Endodermal cell (in vitro differentiated cells): ENCODE data around the gene ACAP2. TPM values are rescaled to one million over a fixed set of nuclear protein-coding genes. Genes with fewer than 3 reads are reported as not detected.

Source experiments
- DNase-seq: peaks from one replicate; pipeline ENCODE4 v3.0.0-alpha.2; 2017
- H3K27ac ChIP-seq: 2 replicates; pipeline ENCODE4 v1.5.1; 2013; ENCODE audit warnings: mild to moderate bottlenecking, low read depth, low read length, moderate library complexity
- H3K27me3 ChIP-seq: 2 replicates; pipeline ENCODE4 v1.6.1; 2013; ENCODE audit warnings: mild to moderate bottlenecking, low read length, moderate library complexity; ENCODE audit not compliant: insufficient read depth, control insufficient read depth, poor library complexity, severe bottlenecking
- H3K36me3 ChIP-seq: 2 replicates; pipeline ENCODE4 v1.7.0; 2013; ENCODE audit warnings: mild to moderate bottlenecking, low read length, moderate library complexity; ENCODE audit not compliant: control insufficient read depth, insufficient read depth
- H3K4me1 ChIP-seq: one replicate; pipeline ENCODE4 v1.7.0; 2013; ENCODE audit warnings: low read length; ENCODE audit not compliant: control insufficient read depth, insufficient read depth
- H3K4me3 ChIP-seq: 2 replicates; pipeline ENCODE4 v1.5.1; 2013; ENCODE audit warnings: mild to moderate bottlenecking, low read length, moderate library complexity
- H3K9ac ChIP-seq: 2 replicates; pipeline ENCODE4 v1.6.1; 2013; ENCODE audit warnings: mild to moderate bottlenecking, low read length, moderate library complexity; ENCODE audit not compliant: poor library complexity, severe bottlenecking; ENCODE audit errors: extremely low read depth
- H3K9me3 ChIP-seq: 2 replicates; pipeline ENCODE4 v1.6.1; 2013; ENCODE audit warnings: mild to moderate bottlenecking, low read length, moderate library complexity; ENCODE audit not compliant: control insufficient read depth
- H3K27ac Mint-ChIP-seq: 2 replicates; pipeline ENCODE4 v1.8.0; 2020; ENCODE audit warnings: mixed read lengths
- H3K27me3 Mint-ChIP-seq: 2 replicates; pipeline ENCODE4 v1.8.0; 2021; ENCODE audit warnings: mild to moderate bottlenecking, mixed read lengths; ENCODE audit not compliant: insufficient read depth
- H3K36me3 Mint-ChIP-seq: 2 replicates; pipeline ENCODE4 v1.8.0; 2020; ENCODE audit warnings: low read depth, mixed read lengths
- H3K4me1 Mint-ChIP-seq: 2 replicates; pipeline ENCODE4 v1.8.0; 2020; ENCODE audit warnings: mixed read lengths
- H3K4me3 Mint-ChIP-seq: 2 replicates; pipeline ENCODE4 v1.8.0; 2020; ENCODE audit warnings: mild to moderate bottlenecking, moderate library complexity, mixed read lengths
- H3K9me3 Mint-ChIP-seq: 2 replicates; pipeline ENCODE4 v1.8.0; 2020; ENCODE audit warnings: mild to moderate bottlenecking, mixed read lengths
- WGBS, 2 experiments: methylation state at CpG; one replicate each; pipeline versions ENCODE4 v1.1.5 to v1.1.7; 2013; ENCODE audit warnings: missing lambda C conversion rate in 2 of 2, mixed read lengths in 1 of 2; ENCODE audit not compliant: insufficient coverage in 1 of 2, insufficient read length in 1 of 2; 5-methylcytosine and 5-hydroxymethylcytosine counted together
- total RNA-seq, 2 donors: library from RNA; stranded (reverse); fragmentation: NEBNext Ultra II Directional in 1 of 2; extraction: Animal tissue kit (Norgen Biotek cat#: 25700) in 1 of 2; gene quantifications; 2 replicates in 1 of 2; 3 replicates in 1 of 2; pipeline ENCODE4 v1.2.1, GENCODE V29; 2021
- TF ChIP-seq, protein P1 (sequence below): fragments of 200-600 bp; sonication (generic); conservative IDR thresholded peaks from 2 replicates; pipeline ENCODE4 v1.5.0; 2021; ENCODE audit warnings: antibody characterized with exemption, mild to moderate bottlenecking

Gene ACAP2
- total RNA-seq, 2 donors from 2014 or later = 61.9 to 70.5 TPM

DNA sequence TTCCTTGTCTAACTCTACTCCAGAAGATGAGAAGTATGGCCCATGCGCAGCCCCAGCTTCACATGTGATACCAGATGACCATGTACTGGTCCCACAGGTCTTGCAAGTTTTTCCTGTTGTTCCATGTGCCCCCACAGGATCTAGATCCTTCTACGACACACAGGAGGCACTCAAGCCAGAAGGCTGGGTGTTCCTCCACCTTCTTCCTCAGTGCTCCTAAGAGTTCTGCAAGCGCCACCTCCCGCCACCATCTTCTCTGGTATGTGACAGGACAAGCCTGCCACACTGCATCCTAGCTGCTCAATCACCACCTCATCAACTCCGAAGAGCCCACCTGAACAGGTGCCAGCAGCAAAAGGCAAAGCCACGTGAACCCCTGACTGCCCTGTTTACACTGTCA lies 214.9 kb downstream of the ACAP2 start:
- H3K4me1 ChIP-seq = no peaks in the 10 kb centered on the region
- peaks cover 19% of the 10 kb centered on the region for H3K36me3 ChIP-seq
- 87 to 100% methylated on average over 4 to 6 of the region's 6 CpGs for WGBS, 2 experiments
- H3K27ac ChIP-seq = no peak overlapping the region
- no peak overlapping the region for H3K27ac Mint-ChIP-seq
- peaks cover 1% of the 10 kb centered on the region for H3K4me1 Mint-ChIP-seq
- H3K4me3 ChIP-seq = no peak overlapping the region
- peak; percentile 39 for DNase-seq
- H3K4me3 Mint-ChIP-seq = no peak overlapping the region
- H3K27me3 ChIP-seq = no peaks in the 10 kb centered on the region
- peaks cover 21% of the 10 kb centered on the region for H3K36me3 Mint-ChIP-seq
- TF ChIP-seq, protein P1, sequence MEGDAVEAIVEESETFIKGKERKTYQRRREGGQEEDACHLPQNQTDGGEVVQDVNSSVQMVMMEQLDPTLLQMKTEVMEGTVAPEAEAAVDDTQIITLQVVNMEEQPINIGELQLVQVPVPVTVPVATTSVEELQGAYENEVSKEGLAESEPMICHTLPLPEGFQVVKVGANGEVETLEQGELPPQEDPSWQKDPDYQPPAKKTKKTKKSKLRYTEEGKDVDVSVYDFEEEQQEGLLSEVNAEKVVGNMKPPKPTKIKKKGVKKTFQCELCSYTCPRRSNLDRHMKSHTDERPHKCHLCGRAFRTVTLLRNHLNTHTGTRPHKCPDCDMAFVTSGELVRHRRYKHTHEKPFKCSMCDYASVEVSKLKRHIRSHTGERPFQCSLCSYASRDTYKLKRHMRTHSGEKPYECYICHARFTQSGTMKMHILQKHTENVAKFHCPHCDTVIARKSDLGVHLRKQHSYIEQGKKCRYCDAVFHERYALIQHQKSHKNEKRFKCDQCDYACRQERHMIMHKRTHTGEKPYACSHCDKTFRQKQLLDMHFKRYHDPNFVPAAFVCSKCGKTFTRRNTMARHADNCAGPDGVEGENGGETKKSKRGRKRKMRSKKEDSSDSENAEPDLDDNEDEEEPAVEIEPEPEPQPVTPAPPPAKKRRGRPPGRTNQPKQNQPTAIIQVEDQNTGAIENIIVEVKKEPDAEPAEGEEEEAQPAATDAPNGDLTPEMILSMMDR = no peak
- no peaks in the 10 kb centered on the region for H3K27me3 Mint-ChIP-seq
- peaks cover 7% of the 10 kb centered on the region for H3K9me3 Mint-ChIP-seq
- H3K9me3 ChIP-seq = peaks cover 17% of the 10 kb centered on the region
- no peak overlapping the region for H3K9ac ChIP-seq

DNA sequence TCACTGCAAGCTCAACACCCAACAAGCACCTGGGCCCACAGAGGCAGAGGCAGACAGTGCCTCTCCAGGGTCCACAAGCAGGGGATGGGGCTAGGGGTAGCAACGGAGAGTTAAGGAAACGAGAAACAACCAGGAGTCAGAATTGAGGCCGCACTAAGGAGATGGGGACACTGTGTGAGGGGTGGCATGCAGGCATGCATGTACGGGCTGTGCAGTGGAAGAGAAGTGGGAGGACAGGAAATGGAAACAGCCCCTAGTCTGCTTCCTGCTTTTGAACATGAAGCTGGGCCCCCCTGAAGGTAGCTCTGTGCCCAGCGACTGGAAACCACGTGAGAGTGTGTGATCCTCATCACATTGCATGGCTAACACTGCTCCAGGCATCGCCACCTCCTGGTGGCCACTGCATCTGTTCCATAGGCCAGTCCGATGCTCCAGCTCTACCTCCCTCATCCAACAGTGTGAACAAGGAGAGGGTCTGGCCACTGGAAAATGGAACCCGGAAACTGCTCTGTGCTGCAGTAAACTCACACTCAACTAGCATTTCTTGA lies 215.8 kb downstream of the ACAP2 start:
- no peak overlapping the region for H3K4me3 Mint-ChIP-seq

DNA sequence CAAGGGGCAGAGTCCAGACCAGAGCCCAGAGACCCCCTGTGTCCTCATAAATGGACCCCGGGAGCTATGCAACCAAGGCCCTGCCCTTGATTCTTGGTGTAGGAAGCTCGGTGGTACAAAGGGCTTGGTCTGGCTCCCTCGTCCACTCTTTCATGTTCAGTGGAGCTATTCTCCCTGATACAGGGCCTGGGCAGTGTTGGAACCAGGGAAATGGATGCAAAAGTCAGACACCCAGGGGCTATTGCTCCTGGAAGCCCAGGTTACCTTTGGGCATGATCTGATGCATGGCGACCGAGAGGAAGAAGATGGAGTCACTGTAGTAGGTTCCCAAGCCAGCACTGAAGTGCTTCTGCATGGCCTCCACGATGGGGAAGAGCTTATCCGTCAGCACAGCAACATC lies 216.4 kb downstream of the ACAP2 start:
- no peak for DNase-seq
- TF ChIP-seq, protein P1 = no peak
- WGBS, 2 experiments = 95 to 100% methylated on average over 5 to 7 of the region's 7 CpGs

More for the DNA sequence above, 215.8 kb downstream of the ACAP2 start:
- Mint-ChIP-seq H3K36me3 (peaks cover 20% of the 10 kb centered on the region), H3K9me3 (peaks cover 7% of the 10 kb centered on the region), H3K4me1 (peaks cover 1% of the 10 kb centered on the region), H3K27me3 (no peaks in the 10 kb centered on the region), H3K27ac (peak overlapping the region; percentile 45)
- peak; percentile 75 for DNase-seq
- Histone ChIP-seq H3K27me3 (no peaks in the 10 kb centered on the region), H3K4me3 (no peak overlapping the region), H3K9me3 (peaks cover 12% of the 10 kb centered on the region), H3K4me1 (no peaks in the 10 kb centered on the region), H3K9ac (no peak overlapping the region), H3K27ac (no peak overlapping the region), H3K36me3 (peaks cover 19% of the 10 kb centered on the region)
- TF ChIP-seq, protein P1 = peak; percentile 73
- 78 to 81% methylated on average over 7 to 9 of the region's 9 CpGs for WGBS, 2 experiments

More for the DNA sequence above, 216.4 kb downstream of the ACAP2 start:
- H3K36me3 Mint-ChIP-seq = peaks cover 20% of the 10 kb centered on the region
- Histone ChIP-seq H3K9ac (no peak overlapping the region), H3K9me3 (peaks cover 11% of the 10 kb centered on the region), H3K27me3 (no peaks in the 10 kb centered on the region), H3K27ac (no peak overlapping the region), H3K36me3 (peaks cover 19% of the 10 kb centered on the region), H3K4me3 (no peak overlapping the region), H3K4me1 (no peaks in the 10 kb centered on the region)
- peaks cover 1% of the 10 kb centered on the region for H3K4me1 Mint-ChIP-seq
- H3K27ac Mint-ChIP-seq = no peak overlapping the region
- H3K4me3 Mint-ChIP-seq = no peak overlapping the region
- no peaks in the 10 kb centered on the region for H3K27me3 Mint-ChIP-seq
- H3K9me3 Mint-ChIP-seq = peaks cover 7% of the 10 kb centered on the region
